Liver (tissue), 3 donors: ENCODE data around the gene ZNF714.

Source experiments
- FOXA1 ChIP-seq: IDR thresholded peaks from 2 replicates; pipeline ENCODE4 v1.6.1; 2016; ENCODE audit warnings: antibody characterized with exemption
- GABPA ChIP-seq, 2 donors: IDR thresholded peaks in 1 of 2; conservative IDR thresholded peaks in 1 of 2; 2 replicates each; pipeline ENCODE4 v1.6.1; 2016; ENCODE audit warnings: antibody characterized with exemption in 2 of 2, mild to moderate bottlenecking in 1 of 2, moderate library complexity in 1 of 2
- NR2F2 ChIP-seq: IDR thresholded peaks from 2 replicates; pipeline ENCODE4 v1.6.1; 2016; ENCODE audit warnings: antibody characterized with exemption
- RAD21 ChIP-seq, 2 donors: IDR thresholded peaks; 2 replicates each; pipeline ENCODE4 v1.6.1; 2016; ENCODE audit warnings: antibody characterized with exemption in 2 of 2, mild to moderate bottlenecking in 2 of 2
- RXRA ChIP-seq, 2 donors: IDR thresholded peaks; 2 replicates each; pipeline ENCODE4 v1.6.1; 2017 to 2018; ENCODE audit warnings: antibody characterized with exemption in 2 of 2, mild to moderate bottlenecking in 1 of 2
- SP1 ChIP-seq: IDR thresholded peaks from 2 replicates; pipeline ENCODE4 v1.6.1; 2018; ENCODE audit warnings: antibody characterized with exemption, mild to moderate bottlenecking
- TAF1 ChIP-seq: conservative IDR thresholded peaks from 2 replicates; pipeline ENCODE4 v1.6.1; 2016; ENCODE audit warnings: antibody characterized with exemption, mild to moderate bottlenecking
- YY1 ChIP-seq: IDR thresholded peaks from 2 replicates; pipeline ENCODE4 v1.6.1; 2016; ENCODE audit warnings: antibody characterized with exemption, mild to moderate bottlenecking
- TF ChIP-seq, protein P1 (sequence below): fragments of 150-350 bp; IDR thresholded peaks from 2 replicates; pipeline ENCODE4 v1.5.1; 2017; ENCODE audit warnings: improper control_type of control experiment, low read depth, low read length; ENCODE audit not compliant: missing input control
- TF ChIP-seq, protein P2 (sequence below): IDR thresholded peaks from 2 replicates; pipeline ENCODE4 v1.6.1; 2016; ENCODE audit warnings: antibody characterized with exemption, mild to moderate bottlenecking
- TF ChIP-seq, protein P3 (sequence below): IDR thresholded peaks from 2 replicates; pipeline ENCODE4 v1.6.1; 2016; ENCODE audit warnings: antibody characterized with exemption
- TF ChIP-seq, protein P4 (sequence below): IDR thresholded peaks from 2 replicates; pipeline ENCODE4 v1.6.1; 2016; ENCODE audit warnings: antibody characterized with exemption
- TF ChIP-seq, protein P5 (sequence below): IDR thresholded peaks from 2 replicates; pipeline ENCODE4 v1.6.1; 2016; ENCODE audit warnings: antibody characterized with exemption
- donor health status: healthy.
- donor health status: healthy.

DNA sequence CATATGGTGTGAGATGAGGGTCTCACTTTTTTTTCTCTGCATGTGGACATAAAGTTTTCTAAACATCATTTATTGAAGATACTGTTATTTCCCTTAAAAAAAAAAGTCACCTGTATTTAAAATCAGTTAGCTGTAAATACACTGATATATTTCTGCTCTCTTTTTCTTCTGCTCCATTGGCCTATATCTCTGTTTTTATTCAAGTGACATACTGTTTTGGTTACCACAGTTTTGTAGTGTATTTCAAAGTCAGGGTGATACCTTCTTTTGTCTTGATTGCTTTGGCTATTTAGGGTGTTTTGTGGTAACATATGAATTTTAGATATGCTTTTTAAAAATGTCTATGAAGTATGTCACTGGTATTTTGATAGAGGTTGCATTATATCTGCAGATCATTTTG lies 44.1 kb downstream of the ZNF714 start:
- TF ChIP-seq, protein P1, sequence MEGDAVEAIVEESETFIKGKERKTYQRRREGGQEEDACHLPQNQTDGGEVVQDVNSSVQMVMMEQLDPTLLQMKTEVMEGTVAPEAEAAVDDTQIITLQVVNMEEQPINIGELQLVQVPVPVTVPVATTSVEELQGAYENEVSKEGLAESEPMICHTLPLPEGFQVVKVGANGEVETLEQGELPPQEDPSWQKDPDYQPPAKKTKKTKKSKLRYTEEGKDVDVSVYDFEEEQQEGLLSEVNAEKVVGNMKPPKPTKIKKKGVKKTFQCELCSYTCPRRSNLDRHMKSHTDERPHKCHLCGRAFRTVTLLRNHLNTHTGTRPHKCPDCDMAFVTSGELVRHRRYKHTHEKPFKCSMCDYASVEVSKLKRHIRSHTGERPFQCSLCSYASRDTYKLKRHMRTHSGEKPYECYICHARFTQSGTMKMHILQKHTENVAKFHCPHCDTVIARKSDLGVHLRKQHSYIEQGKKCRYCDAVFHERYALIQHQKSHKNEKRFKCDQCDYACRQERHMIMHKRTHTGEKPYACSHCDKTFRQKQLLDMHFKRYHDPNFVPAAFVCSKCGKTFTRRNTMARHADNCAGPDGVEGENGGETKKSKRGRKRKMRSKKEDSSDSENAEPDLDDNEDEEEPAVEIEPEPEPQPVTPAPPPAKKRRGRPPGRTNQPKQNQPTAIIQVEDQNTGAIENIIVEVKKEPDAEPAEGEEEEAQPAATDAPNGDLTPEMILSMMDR, result no peak
- TF ChIP-seq, protein P2, sequence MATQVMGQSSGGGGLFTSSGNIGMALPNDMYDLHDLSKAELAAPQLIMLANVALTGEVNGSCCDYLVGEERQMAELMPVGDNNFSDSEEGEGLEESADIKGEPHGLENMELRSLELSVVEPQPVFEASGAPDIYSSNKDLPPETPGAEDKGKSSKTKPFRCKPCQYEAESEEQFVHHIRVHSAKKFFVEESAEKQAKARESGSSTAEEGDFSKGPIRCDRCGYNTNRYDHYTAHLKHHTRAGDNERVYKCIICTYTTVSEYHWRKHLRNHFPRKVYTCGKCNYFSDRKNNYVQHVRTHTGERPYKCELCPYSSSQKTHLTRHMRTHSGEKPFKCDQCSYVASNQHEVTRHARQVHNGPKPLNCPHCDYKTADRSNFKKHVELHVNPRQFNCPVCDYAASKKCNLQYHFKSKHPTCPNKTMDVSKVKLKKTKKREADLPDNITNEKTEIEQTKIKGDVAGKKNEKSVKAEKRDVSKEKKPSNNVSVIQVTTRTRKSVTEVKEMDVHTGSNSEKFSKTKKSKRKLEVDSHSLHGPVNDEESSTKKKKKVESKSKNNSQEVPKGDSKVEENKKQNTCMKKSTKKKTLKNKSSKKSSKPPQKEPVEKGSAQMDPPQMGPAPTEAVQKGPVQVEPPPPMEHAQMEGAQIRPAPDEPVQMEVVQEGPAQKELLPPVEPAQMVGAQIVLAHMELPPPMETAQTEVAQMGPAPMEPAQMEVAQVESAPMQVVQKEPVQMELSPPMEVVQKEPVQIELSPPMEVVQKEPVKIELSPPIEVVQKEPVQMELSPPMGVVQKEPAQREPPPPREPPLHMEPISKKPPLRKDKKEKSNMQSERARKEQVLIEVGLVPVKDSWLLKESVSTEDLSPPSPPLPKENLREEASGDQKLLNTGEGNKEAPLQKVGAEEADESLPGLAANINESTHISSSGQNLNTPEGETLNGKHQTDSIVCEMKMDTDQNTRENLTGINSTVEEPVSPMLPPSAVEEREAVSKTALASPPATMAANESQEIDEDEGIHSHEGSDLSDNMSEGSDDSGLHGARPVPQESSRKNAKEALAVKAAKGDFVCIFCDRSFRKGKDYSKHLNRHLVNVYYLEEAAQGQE, result no peak
- TF ChIP-seq GABPA (IDR thresholded peaks at IDR 0.05 in 1 of 2, conservative IDR thresholded peaks at IDR 0.05 in 1 of 2), result no peak
- TF ChIP-seq RAD21 (IDR thresholded peaks at IDR 0.05), result no peak
- no peak for TF ChIP-seq TAF1
- TF ChIP-seq, protein P3, sequence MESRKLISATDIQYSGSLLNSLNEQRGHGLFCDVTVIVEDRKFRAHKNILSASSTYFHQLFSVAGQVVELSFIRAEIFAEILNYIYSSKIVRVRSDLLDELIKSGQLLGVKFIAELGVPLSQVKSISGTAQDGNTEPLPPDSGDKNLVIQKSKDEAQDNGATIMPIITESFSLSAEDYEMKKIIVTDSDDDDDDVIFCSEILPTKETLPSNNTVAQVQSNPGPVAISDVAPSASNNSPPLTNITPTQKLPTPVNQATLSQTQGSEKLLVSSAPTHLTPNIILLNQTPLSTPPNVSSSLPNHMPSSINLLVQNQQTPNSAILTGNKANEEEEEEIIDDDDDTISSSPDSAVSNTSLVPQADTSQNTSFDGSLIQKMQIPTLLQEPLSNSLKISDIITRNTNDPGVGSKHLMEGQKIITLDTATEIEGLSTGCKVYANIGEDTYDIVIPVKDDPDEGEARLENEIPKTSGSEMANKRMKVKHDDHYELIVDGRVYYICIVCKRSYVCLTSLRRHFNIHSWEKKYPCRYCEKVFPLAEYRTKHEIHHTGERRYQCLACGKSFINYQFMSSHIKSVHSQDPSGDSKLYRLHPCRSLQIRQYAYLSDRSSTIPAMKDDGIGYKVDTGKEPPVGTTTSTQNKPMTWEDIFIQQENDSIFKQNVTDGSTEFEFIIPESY, result no peak
- TF ChIP-seq YY1, result no peak
- TF ChIP-seq, protein P4, sequence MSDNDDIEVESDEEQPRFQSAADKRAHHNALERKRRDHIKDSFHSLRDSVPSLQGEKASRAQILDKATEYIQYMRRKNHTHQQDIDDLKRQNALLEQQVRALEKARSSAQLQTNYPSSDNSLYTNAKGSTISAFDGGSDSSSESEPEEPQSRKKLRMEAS, result no peak
- TF ChIP-seq, protein P5, sequence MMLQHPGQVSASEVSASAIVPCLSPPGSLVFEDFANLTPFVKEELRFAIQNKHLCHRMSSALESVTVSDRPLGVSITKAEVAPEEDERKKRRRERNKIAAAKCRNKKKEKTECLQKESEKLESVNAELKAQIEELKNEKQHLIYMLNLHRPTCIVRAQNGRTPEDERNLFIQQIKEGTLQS, result no peak
- no peak for TF ChIP-seq RXRA (IDR thresholded peaks at IDR 0.05)
- no peak for TF ChIP-seq NR2F2
- no peak for TF ChIP-seq SP1
- TF ChIP-seq FOXA1, result no peak
